Stimulated activated CD4-positive, alpha-beta T cell treated with anti-CD3 and anti-CD28 coated beads, Interleukin-2, amount 100 ng/mL, for 4 hours (primary cell): Measurements from ENCODE around the gene COA5.

ENCODE experiments used
- DNase-seq: peaks from one replicate; pipeline ENCODE4 v3.0.0-alpha.2; 2020; ENCODE audit warnings: low read depth

Gene COA5

GRCh38 chr2:98551316-98551715, 57.0 kb downstream of the COA5 start:
- no peak for DNase-seq

- no peak for DNase-seq
Observed at GRCh38 chr2:98550165-98550564, 58.1 kb downstream of the COA5 start.
